Measurements from ENCODE around the gene DDRGK1. TPM values are rescaled to one million over a fixed set of nuclear protein-coding genes. Genes with fewer than 3 reads are reported as not detected.
"Not testable (repeated sequence)": the region's sequence is repeated elsewhere in the genome, so short reads cannot be mapped to it uniquely, and the experiment has no call there.

DDRGK1 gene
- total and polyA plus RNA-seq, 2 of the 4 experiments (the other 2 are of a cell fraction), result 12.2 to 29.6 TPM

DNA sequence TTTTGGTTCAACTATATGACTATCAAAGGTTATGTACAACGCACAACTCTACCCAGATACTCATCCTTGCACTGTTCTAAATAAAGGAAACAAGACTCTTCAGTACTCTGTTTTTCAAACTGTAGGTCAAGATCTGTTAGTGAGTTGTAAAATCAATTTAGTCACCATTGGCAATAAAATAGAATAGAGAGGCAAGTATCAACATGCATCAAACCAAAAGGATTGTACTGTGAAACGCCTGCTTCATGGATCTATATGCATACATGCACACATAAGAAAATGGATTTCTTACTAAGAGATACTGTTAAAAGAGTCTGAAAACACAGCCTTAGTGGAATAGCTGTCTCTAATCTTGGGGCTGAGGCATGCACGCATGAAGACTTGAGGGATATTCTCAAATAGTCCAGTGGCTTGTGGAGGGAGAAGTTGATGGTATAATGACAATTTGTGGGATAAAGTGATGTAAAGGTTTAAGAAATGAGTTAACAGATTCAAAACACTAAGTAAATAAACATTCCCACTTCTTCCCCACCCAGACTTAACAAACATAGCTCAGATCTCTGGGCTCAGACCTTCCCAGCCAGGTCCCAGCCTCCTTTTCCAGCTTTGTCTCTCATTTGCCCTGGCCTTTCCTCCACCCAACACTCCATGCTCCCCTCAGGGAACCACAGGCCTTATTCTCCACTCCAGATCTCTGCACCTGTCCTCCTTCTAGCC, 20.4 kb downstream of the DDRGK1 start:
- Histone ChIP-seq H3K14ac (replicated peaks; ENCODE audit: low read depth, low read length) (no peak overlapping the region), H3K79me1 (ENCODE audit: low read depth in 1 of 2, low read length in 2 of 2) (no peaks in the 10 kb centered on the region), H3K23ac (ENCODE audit: low read depth, low read length) (no peak overlapping the region), H2BK5ac (ENCODE audit: low read depth, low read length, poor library complexity, severe bottlenecking) (no peak overlapping the region), H2BK120ac (ENCODE audit: low read depth, low read length) (no peak overlapping the region), H3K9me3 (ENCODE audit: control insufficient read depth, insufficient read depth, low read length) (no peaks in the 10 kb centered on the region), H4K91ac (ENCODE audit: insufficient read depth, low read depth, low read length) (no peak overlapping the region), H3K9ac (ENCODE audit: low read depth, low read length) (no peak overlapping the region), H3K4me3 (ENCODE audit: insufficient read depth, low read depth, low read length) (no peak overlapping the region), H2AFZ (replicated peaks; ENCODE audit: low read length, poor library complexity) (no peak overlapping the region), H3K4me2 (ENCODE audit: low read depth, low read length) (no peak overlapping the region), H2BK20ac (ENCODE audit: low read depth, low read length) (no peak overlapping the region), H3K9me1 (ENCODE audit: insufficient read depth, low read length) (no peaks in the 10 kb centered on the region), H3K27me3 (ENCODE audit: control insufficient read depth, insufficient read depth, low read length) (no peaks in the 10 kb centered on the region), H3K56ac (ENCODE audit: extremely low read depth, insufficient read depth, low read length) (no peak overlapping the region), H3K27ac (ENCODE audit: insufficient read depth, low read length) (no peak overlapping the region), H4K20me1 (ENCODE audit: insufficient read depth, low read length) (no peaks in the 10 kb centered on the region), H3K4ac (ENCODE audit: low read depth, low read length) (no peak overlapping the region), H2AK9ac (replicated peaks; ENCODE audit: low read depth, low read length, poor library complexity) (no peak overlapping the region), H3K4me1 (ENCODE audit: control insufficient read depth, insufficient read depth, low read length) (0 out of 2 replicates have a peak, but pooled peaks cover 2% of the 10 kb centered on the region), H3K18ac (ENCODE audit: low read depth, low read length) (no peak overlapping the region), H2AK5ac (ENCODE audit: low read depth, low read length) (no peak overlapping the region), H3K36me3 (ENCODE audit: control insufficient read depth, insufficient read depth, low read length) (no peaks in the 10 kb centered on the region), H2BK15ac (ENCODE audit: low read depth, low read length) (no peak overlapping the region), H4K5ac (ENCODE audit: low read depth, low read length) (no peak overlapping the region), H4K8ac (ENCODE audit: low read depth in 2 of 2, low read length in 2 of 2) (no peak overlapping the region)
- POLR2A ChIA-PET (ENCODE audit: unreplicated experiment), result interaction anchor here (0.5 kb wide), 1 partner anchor 132 kb away, joined by 3 read pairs; no protein-coding TSS in a partner anchor
- in situ Hi-C loops (cut with MboI; ENCODE audit: low sequenced_read_pairs) (no loop called here), intact Hi-C loops (cut with micrococcal nuclease) (no loop called here), dilution Hi-C loops (cut with HindIII; ENCODE audit: low sequenced_read_pairs, unreplicated experiment) (no loop called here)
- CTCF ChIA-PET, result no interaction called here
- ATAC-seq (ENCODE audit: low read depth), result no peak
- 100% methylated on average over 1 of the region's 3 CpGs; no CpG with 5 or more reads in 1 of the 2 experiments for WGBS, 2 experiments (ENCODE audit: extremely low coverage in 2 of 2, insufficient read length in 1 of 2)
- no TSS peak for BruUV-seq (replicated peaks)
- TF ChIP-seq CEBPB (IDR thresholded peaks at IDR 0.05; ENCODE audit: low read depth, low read length) (no peak), RCOR1 (IDR thresholded peaks at IDR 0.05; ENCODE audit: insufficient replicate concordance, low read length) (no peak), POLR2A (IDR thresholded peaks at IDR 0.05; ENCODE audit: low read depth, low read length) (no peak), USF2 (IDR thresholded peaks at IDR 0.05; ENCODE audit: low read depth, low read length) (no peak), MAZ (IDR thresholded peaks at IDR 0.05; ENCODE audit: borderline replicate concordance, low read depth, low read length) (no peak), MAFK (IDR thresholded peaks at IDR 0.05; ENCODE audit: low read depth, low read length) (no peak), FOS (IDR thresholded peaks at IDR 0.05; ENCODE audit: low read depth, low read length) (no peak), SMC3 (IDR thresholded peaks at IDR 0.05; ENCODE audit: low read depth, low read length) (no peak), RAD21 (IDR thresholded peaks at IDR 0.05; ENCODE audit: low read length) (no peak)
- no peak for DNase-seq

GRCh38 chr20:3182429-3182828, 22.1 kb downstream of the DDRGK1 start:
- H3K9me1 ChIP-seq (ENCODE audit: insufficient read depth, low read length); H3K79me1 ChIP-seq (ENCODE audit: low read depth in 1 of 2, low read length in 2 of 2); H2AK5ac ChIP-seq (ENCODE audit: low read depth, low read length); H3K14ac ChIP-seq (replicated peaks; ENCODE audit: low read depth, low read length); H3K4ac ChIP-seq (ENCODE audit: low read depth, low read length); DNase-seq; H4K8ac ChIP-seq (ENCODE audit: low read depth in 2 of 2, low read length in 2 of 2); H3K4me2 ChIP-seq (ENCODE audit: low read depth, low read length); H4K20me1 ChIP-seq (ENCODE audit: insufficient read depth, low read length); H2AK9ac ChIP-seq (replicated peaks; ENCODE audit: low read depth, low read length, poor library complexity); H2BK120ac ChIP-seq (ENCODE audit: low read depth, low read length); intact Hi-C loops (cut with micrococcal nuclease); ATAC-seq (ENCODE audit: low read depth); H3K23ac ChIP-seq (ENCODE audit: low read depth, low read length); H2BK20ac ChIP-seq (ENCODE audit: low read depth, low read length); H2BK5ac ChIP-seq (ENCODE audit: low read depth, low read length, poor library complexity, severe bottlenecking); POLR2A ChIA-PET (ENCODE audit: unreplicated experiment); H3K9me3 ChIP-seq (ENCODE audit: control insufficient read depth, insufficient read depth, low read length); H3K56ac ChIP-seq (ENCODE audit: extremely low read depth, insufficient read depth, low read length); CTCF ChIA-PET; BruUV-seq (replicated peaks); H3K18ac ChIP-seq (ENCODE audit: low read depth, low read length); dilution Hi-C loops (cut with HindIII; ENCODE audit: low sequenced_read_pairs, unreplicated experiment); H3K4me1 ChIP-seq (ENCODE audit: control insufficient read depth, insufficient read depth, low read length); H4K5ac ChIP-seq (ENCODE audit: low read depth, low read length); H3K27me3 ChIP-seq (ENCODE audit: control insufficient read depth, insufficient read depth, low read length); H2AFZ ChIP-seq (replicated peaks; ENCODE audit: low read length, poor library complexity); H2BK15ac ChIP-seq (ENCODE audit: low read depth, low read length); H3K27ac ChIP-seq (ENCODE audit: insufficient read depth, low read length); H3K9ac ChIP-seq (ENCODE audit: low read depth, low read length); in situ Hi-C loops (cut with MboI; ENCODE audit: low sequenced_read_pairs); H3K36me3 ChIP-seq (ENCODE audit: control insufficient read depth, insufficient read depth, low read length); H4K91ac ChIP-seq (ENCODE audit: insufficient read depth, low read depth, low read length); H3K4me3 ChIP-seq (ENCODE audit: insufficient read depth, low read depth, low read length): not testable (repeated sequence)
- 100% methylated on average over 1 of the region's 5 CpGs; no CpG with 5 or more reads in 1 of the 2 experiments for WGBS, 2 experiments (ENCODE audit: extremely low coverage in 2 of 2, insufficient read length in 1 of 2)

Measured in IMR-90 (cell line).